WTC11 (cell line): ENCODE data around the gene KCNJ8. TPM values are rescaled to one million over a fixed set of nuclear protein-coding genes. Genes with fewer than 3 reads are reported as not detected.

Source experiments
- ATAC-seq: fragments of 200-7000 bp; cut with Tn5 transposase; 2 replicates; pipeline ENCODE4 v1.10.0; 2021; ENCODE audit warnings: mild to moderate bottlenecking, moderate library complexity
- CTCF ChIA-PET: fragments of 300-600 bp; sonication (Branson Sonifier 250); formaldehyde crosslinking; loops from one replicate; lab custom pipeline; 2021; ENCODE audit warnings: antibody characterized with exemption; lab: Charles Lee
- POLR2A ChIA-PET: fragments of 350-600 bp; sonication (Branson Sonifier 250); formaldehyde crosslinking; loops from one replicate; lab custom pipeline; 2021; ENCODE audit warnings: antibody characterized with exemption; lab: Charles Lee
- DNase-seq: peaks from one replicate; pipeline ENCODE4 v3.0.0; 2021; ENCODE audit warnings: low spot score
- H3K27ac Mint-ChIP-seq: 2 replicates; pipeline ENCODE4 v1.8.0; 2021; ENCODE audit warnings: mixed read lengths
- H3K27me3 Mint-ChIP-seq: 2 replicates; pipeline ENCODE4 v1.8.0; 2021; ENCODE audit warnings: low read depth, mild to moderate bottlenecking, moderate library complexity, mixed read lengths
- H3K36me3 Mint-ChIP-seq: 2 replicates; pipeline ENCODE4 v1.8.0; 2021; ENCODE audit warnings: mixed read lengths
- H3K4me1 Mint-ChIP-seq: 2 replicates; pipeline ENCODE4 v1.8.0; 2022; ENCODE audit warnings: mixed read lengths
- H3K4me3 Mint-ChIP-seq: 2 replicates; pipeline ENCODE4 v1.8.0; 2021; ENCODE audit warnings: mild to moderate bottlenecking, moderate library complexity, mixed read lengths
- H3K9me3 Mint-ChIP-seq: 2 replicates; pipeline ENCODE4 v1.8.0; 2021; ENCODE audit warnings: mixed read lengths
- CREB1 ChIP-seq: sonication (generic); formaldehyde crosslinking; IDR thresholded peaks from 2 replicates; pipeline ENCODE4 v1.8.0; 2023; ENCODE audit warnings: mild to moderate bottlenecking, missing genetic modification reagents
- EMX1 ChIP-seq: fragments of 250-450 bp; sonication (Bioruptor Pico); IDR thresholded peaks from 2 replicates; pipeline ENCODE4 v1.8.0; 2021; ENCODE audit warnings: mild to moderate bottlenecking
- FOXK1 ChIP-seq: sonication (generic); formaldehyde crosslinking; IDR thresholded peaks from 2 replicates; pipeline ENCODE4 v1.8.0; 2022; ENCODE audit warnings: mild to moderate bottlenecking, moderate library complexity, missing genetic modification reagents
- FOXP1 ChIP-seq: sonication (generic); formaldehyde crosslinking; IDR thresholded peaks from 2 replicates; pipeline ENCODE4 v1.8.0; 2022; ENCODE audit warnings: missing genetic modification reagents, mild to moderate bottlenecking, moderate library complexity, borderline replicate concordance
- GABPB1 ChIP-seq: sonication (generic); formaldehyde crosslinking; IDR thresholded peaks from 2 replicates; pipeline ENCODE4 v1.8.1; 2023; ENCODE audit warnings: mild to moderate bottlenecking, missing genetic modification reagents
- GRHL2 ChIP-seq: fragments of 250-450 bp; sonication (Bioruptor Pico); IDR thresholded peaks from 2 replicates; pipeline ENCODE4 v1.8.0; 2022; ENCODE audit warnings: mild to moderate bottlenecking, moderate library complexity; ENCODE audit not compliant: insufficient replicate concordance, severe bottlenecking
- HMGA2 ChIP-seq: fragments of 250-450 bp; sonication (Bioruptor Pico); IDR thresholded peaks from 2 replicates; pipeline ENCODE4 v1.4.0; 2021; ENCODE audit warnings: mild to moderate bottlenecking, moderate library complexity
- JUN ChIP-seq: sonication (generic); formaldehyde crosslinking; IDR thresholded peaks from 2 replicates; pipeline ENCODE4 v1.8.0; 2023; ENCODE audit warnings: mild to moderate bottlenecking, missing genetic modification reagents
- MXD4 ChIP-seq: fragments of 250-450 bp; sonication (Bioruptor Pico); IDR thresholded peaks from 2 replicates; pipeline ENCODE4 v1.8.0; 2021; ENCODE audit warnings: mild to moderate bottlenecking, moderate library complexity, borderline replicate concordance
- NR1H2 ChIP-seq: sonication (generic); formaldehyde crosslinking; IDR thresholded peaks from 2 replicates; pipeline ENCODE4 v1.9.0; 2021; ENCODE audit warnings: mild to moderate bottlenecking, moderate library complexity, missing genetic modification reagents
- NR2C2 ChIP-seq: sonication (generic); formaldehyde crosslinking; IDR thresholded peaks from 2 replicates; pipeline ENCODE4 v1.8.0; 2022; ENCODE audit warnings: mild to moderate bottlenecking, missing genetic modification reagents
- OVOL2 ChIP-seq: fragments of 250-450 bp; sonication (Bioruptor Pico); IDR thresholded peaks from 2 replicates; pipeline ENCODE4 v1.9.0; 2021; ENCODE audit warnings: mild to moderate bottlenecking, borderline replicate concordance
- RORB ChIP-seq: fragments of 250-450 bp; sonication (Bioruptor Pico); IDR thresholded peaks from 2 replicates; pipeline ENCODE4 v1.9.0; 2021; ENCODE audit warnings: mild to moderate bottlenecking
- TP53 ChIP-seq: sonication (generic); formaldehyde crosslinking; IDR thresholded peaks from 2 replicates; pipeline ENCODE4 v1.8.1; 2023; ENCODE audit warnings: mild to moderate bottlenecking, missing genetic modification reagents
- ZBTB21 ChIP-seq: sonication (generic); formaldehyde crosslinking; IDR thresholded peaks from 2 replicates; pipeline ENCODE4 v1.8.1; 2023; ENCODE audit warnings: mild to moderate bottlenecking, missing genetic modification reagents, borderline replicate concordance
- ZNF263 ChIP-seq: sonication (generic); formaldehyde crosslinking; IDR thresholded peaks from 2 replicates; pipeline ENCODE4 v1.8.1; 2022; ENCODE audit warnings: low read depth, mild to moderate bottlenecking, moderate library complexity, missing genetic modification reagents
- ZNF396 ChIP-seq: fragments of 250-450 bp; sonication (Bioruptor Pico); IDR thresholded peaks from 2 replicates; pipeline ENCODE4 v1.8.0; 2021; ENCODE audit warnings: mild to moderate bottlenecking, moderate library complexity, borderline replicate concordance
- ZNF423 ChIP-seq: fragments of 250-450 bp; sonication (Bioruptor Pico); IDR thresholded peaks from 2 replicates; pipeline ENCODE4 v2.1.2; 2022; ENCODE audit warnings: mild to moderate bottlenecking, moderate library complexity
- ZNF671 ChIP-seq: fragments of 250-450 bp; sonication (Bioruptor Pico); IDR thresholded peaks from 2 replicates; pipeline ENCODE4 v1.8.0; 2021; ENCODE audit warnings: mild to moderate bottlenecking
- total RNA-seq: library from RNA; stranded (reverse); gene quantifications from 3 replicates; pipeline ENCODE4 v1.2.3, GENCODE V29; 2021
- TF ChIP-seq, protein P1 (sequence below): fragments of 250-450 bp; sonication (Bioruptor Pico); conservative IDR thresholded peaks from 2 replicates; pipeline ENCODE4 v1.9.0; 2021; ENCODE audit warnings: mild to moderate bottlenecking
- TF ChIP-seq, protein P2 (sequence below): sonication (generic); formaldehyde crosslinking; conservative IDR thresholded peaks from 2 replicates; pipeline ENCODE4 v1.8.1; 2023; ENCODE audit warnings: mild to moderate bottlenecking, low read depth, missing genetic modification reagents, moderate library complexity
- TF ChIP-seq, protein P3 (sequence below): fragments of 250-450 bp; sonication (Bioruptor Pico); IDR thresholded peaks from 2 replicates; pipeline ENCODE4 v1.9.0; 2021; ENCODE audit warnings: mild to moderate bottlenecking
- TF ChIP-seq, protein P4 (sequence below): fragments of 250-450 bp; sonication (Bioruptor Pico); IDR thresholded peaks from 2 replicates; pipeline ENCODE4 v2.1.2; 2022; ENCODE audit warnings: mild to moderate bottlenecking, moderate library complexity
- TF ChIP-seq, protein P5 (sequence below): sonication (generic); formaldehyde crosslinking; IDR thresholded peaks from 2 replicates; pipeline ENCODE4 v1.8.1; 2022; ENCODE audit warnings: missing genetic modification reagents, borderline replicate concordance

Gene KCNJ8
- total RNA-seq, 1 experiment from 2014 or later, result 1.4 TPM

DNA sequence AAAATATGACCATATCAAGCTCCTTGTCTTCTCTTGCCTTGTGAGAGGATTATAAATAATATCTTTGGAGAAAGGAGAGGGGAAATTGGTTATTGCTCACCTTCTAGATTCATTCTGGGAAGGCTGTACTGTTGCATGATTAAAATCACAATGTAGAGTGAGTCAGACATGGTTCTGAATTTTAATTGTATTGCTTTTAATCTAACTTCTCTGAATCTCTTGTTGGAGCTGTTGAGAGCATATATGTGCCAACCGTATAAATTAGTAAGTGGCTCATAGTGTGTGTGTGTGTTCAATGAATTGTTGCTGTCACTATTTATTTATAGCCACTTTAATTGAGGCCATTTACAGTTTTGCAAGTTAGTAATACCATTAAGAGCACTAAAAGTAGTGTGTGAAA, 56.1 kb downstream of the KCNJ8 start:
- no peak overlapping the region for H3K4me3 Mint-ChIP-seq
- no peak for ATAC-seq
- TF ChIP-seq NR1H2, result no peak
- TF ChIP-seq, protein P1, sequence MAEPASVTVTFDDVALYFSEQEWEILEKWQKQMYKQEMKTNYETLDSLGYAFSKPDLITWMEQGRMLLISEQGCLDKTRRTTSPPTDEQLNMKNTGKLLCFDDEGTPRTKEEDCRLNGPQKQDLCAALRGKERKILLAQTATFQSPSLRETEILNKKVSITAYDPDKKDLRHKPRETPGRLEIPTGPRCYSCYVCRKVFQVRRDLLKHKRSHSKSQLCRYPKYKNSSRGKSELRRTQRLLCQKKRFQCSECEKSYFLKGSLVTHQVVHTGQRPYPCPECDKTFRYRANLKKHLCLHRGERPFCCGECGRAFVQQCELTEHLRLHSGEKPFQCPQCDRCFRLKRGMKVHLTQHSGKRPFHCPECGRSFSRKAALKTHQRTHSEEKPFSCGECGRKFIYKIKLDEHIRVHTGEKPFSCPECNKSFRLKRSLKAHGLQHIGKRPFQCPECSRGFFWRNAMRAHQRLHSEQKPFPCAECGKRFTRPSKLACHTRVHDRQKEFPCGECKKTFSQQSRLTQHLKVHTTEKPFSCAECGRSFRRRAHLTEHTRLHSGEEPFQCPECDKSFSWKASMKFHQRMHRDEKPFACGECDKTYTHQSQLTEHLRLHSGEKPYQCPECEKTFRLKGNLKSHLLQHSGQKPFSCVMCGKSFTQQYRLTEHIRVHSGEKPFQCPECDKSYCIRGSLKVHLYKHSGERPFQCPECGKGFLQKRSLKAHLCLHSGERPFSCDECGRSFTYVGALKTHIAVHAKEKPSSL (CRISPR knock-in tag), result no peak
- no peak for TF ChIP-seq CREB1 (CRISPR knock-in tag)
- no peak for TF ChIP-seq GRHL2 (CRISPR knock-in tag)
- no peak for TF ChIP-seq ZNF396
- no peak for TF ChIP-seq FOXP1 (CRISPR knock-in tag)
- TF ChIP-seq TP53, result no peak
- TF ChIP-seq GABPB1 (CRISPR knock-in tag), result no peak
- TF ChIP-seq, all 79 proteins: peak for 0
- H3K27ac Mint-ChIP-seq, result no peak overlapping the region
- CTCF ChIA-PET, result interaction anchor here (0.5 kb wide), 1 partner anchor 12 kb away, joined by 3 read pairs; no protein-coding TSS in a partner anchor
- no peaks in the 10 kb centered on the region for H3K9me3 Mint-ChIP-seq
- no peaks in the 10 kb centered on the region for H3K27me3 Mint-ChIP-seq
- POLR2A ChIA-PET, result no interaction called here
- DNase-seq, result no peak
- H3K4me1 Mint-ChIP-seq, result no peaks in the 10 kb centered on the region
- H3K36me3 Mint-ChIP-seq, result no peaks in the 10 kb centered on the region

DNA sequence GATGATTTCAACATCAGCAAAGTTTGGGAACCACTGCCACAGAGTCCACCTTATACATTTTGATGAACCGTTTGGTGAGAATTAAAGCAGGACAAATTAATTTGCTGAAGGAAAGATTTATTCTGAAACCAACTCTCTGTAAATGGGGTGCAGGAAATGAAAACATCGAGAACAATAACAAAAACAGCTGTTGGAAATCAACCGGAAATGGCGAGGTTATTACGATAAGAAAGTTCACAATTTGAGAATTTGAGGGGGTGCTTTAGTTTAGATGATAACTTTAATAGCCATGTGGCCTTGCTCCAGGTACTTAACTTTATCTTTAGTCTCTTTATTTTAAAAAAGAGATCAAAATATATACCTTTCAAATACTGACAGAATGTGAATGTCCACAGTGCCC, 56.7 kb downstream of the KCNJ8 start:
- DNase-seq (no peak), ATAC-seq (no peak)
- CTCF ChIA-PET, result interaction anchor here (0.5 to 1.6 kb wide), 2 partner anchors 13 to 20 kb away, joined by 3 to 7 read pairs; no protein-coding TSS in a partner anchor
- no peaks in the 10 kb centered on the region for H3K9me3 Mint-ChIP-seq
- no peaks in the 10 kb centered on the region for H3K27me3 Mint-ChIP-seq
- H3K4me1 Mint-ChIP-seq, result no peaks in the 10 kb centered on the region
- H3K27ac Mint-ChIP-seq, result no peak overlapping the region
- H3K4me3 Mint-ChIP-seq, result no peak overlapping the region
- no peak for TF ChIP-seq ZNF263 (CRISPR knock-in tag)
- TF ChIP-seq JUN (CRISPR knock-in tag), result no peak
- POLR2A ChIA-PET, result no interaction called here
- no peaks in the 10 kb centered on the region for H3K36me3 Mint-ChIP-seq

DNA sequence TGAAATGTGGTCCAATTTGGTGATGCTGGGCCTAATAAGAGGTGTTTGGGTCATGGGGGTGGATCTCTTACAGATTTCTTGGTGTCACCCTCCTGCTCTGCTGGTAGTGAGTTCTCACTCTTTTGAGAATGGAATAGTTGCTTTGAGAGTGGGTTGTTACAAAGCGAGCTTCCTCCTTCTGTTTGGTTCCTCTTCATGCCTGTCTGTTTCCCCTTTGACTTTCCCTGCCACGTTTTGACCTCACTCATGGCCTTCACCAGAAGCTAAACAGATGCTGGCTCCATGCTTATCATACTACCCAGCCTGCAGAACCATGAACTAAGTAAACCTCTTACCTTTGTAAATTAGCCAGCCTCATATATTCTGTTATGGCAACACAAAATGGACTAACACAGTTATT, 59.1 kb downstream of the KCNJ8 start:
- no peak for DNase-seq
- H3K9me3 Mint-ChIP-seq, result no peaks in the 10 kb centered on the region
- no peak overlapping the region for H3K27ac Mint-ChIP-seq
- ATAC-seq, result no peak
- ChIA-PET CTCF (interaction anchor here (0.8 kb wide), 1 partner anchor 18 kb away, joined by 4 read pairs; no protein-coding TSS in a partner anchor), POLR2A (no interaction called here)
- H3K27me3 Mint-ChIP-seq, result no peaks in the 10 kb centered on the region
- no peaks in the 10 kb centered on the region for H3K36me3 Mint-ChIP-seq
- H3K4me1 Mint-ChIP-seq, result no peaks in the 10 kb centered on the region
- no peak overlapping the region for H3K4me3 Mint-ChIP-seq
- TF ChIP-seq, protein P2, sequence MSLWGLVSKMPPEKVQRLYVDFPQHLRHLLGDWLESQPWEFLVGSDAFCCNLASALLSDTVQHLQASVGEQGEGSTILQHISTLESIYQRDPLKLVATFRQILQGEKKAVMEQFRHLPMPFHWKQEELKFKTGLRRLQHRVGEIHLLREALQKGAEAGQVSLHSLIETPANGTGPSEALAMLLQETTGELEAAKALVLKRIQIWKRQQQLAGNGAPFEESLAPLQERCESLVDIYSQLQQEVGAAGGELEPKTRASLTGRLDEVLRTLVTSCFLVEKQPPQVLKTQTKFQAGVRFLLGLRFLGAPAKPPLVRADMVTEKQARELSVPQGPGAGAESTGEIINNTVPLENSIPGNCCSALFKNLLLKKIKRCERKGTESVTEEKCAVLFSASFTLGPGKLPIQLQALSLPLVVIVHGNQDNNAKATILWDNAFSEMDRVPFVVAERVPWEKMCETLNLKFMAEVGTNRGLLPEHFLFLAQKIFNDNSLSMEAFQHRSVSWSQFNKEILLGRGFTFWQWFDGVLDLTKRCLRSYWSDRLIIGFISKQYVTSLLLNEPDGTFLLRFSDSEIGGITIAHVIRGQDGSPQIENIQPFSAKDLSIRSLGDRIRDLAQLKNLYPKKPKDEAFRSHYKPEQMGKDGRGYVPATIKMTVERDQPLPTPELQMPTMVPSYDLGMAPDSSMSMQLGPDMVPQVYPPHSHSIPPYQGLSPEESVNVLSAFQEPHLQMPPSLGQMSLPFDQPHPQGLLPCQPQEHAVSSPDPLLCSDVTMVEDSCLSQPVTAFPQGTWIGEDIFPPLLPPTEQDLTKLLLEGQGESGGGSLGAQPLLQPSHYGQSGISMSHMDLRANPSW (CRISPR knock-in tag), result no peak
- TF ChIP-seq MXD4, result no peak
- TF ChIP-seq ZNF671 (CRISPR knock-in tag), result no peak
- TF ChIP-seq ZNF423, result no peak
- TF ChIP-seq NR1H2, result no peak
- TF ChIP-seq OVOL2 (CRISPR knock-in tag), result no peak
- TF ChIP-seq, protein P3, sequence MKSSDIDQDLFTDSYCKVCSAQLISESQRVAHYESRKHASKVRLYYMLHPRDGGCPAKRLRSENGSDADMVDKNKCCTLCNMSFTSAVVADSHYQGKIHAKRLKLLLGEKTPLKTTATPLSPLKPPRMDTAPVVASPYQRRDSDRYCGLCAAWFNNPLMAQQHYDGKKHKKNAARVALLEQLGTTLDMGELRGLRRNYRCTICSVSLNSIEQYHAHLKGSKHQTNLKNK (CRISPR knock-in tag), result no peak
- TF ChIP-seq ZBTB21, result no peak
- TF ChIP-seq HMGA2 (CRISPR knock-in tag), result no peak
- no peak for TF ChIP-seq EMX1 (CRISPR knock-in tag)
- TF ChIP-seq, protein P4, sequence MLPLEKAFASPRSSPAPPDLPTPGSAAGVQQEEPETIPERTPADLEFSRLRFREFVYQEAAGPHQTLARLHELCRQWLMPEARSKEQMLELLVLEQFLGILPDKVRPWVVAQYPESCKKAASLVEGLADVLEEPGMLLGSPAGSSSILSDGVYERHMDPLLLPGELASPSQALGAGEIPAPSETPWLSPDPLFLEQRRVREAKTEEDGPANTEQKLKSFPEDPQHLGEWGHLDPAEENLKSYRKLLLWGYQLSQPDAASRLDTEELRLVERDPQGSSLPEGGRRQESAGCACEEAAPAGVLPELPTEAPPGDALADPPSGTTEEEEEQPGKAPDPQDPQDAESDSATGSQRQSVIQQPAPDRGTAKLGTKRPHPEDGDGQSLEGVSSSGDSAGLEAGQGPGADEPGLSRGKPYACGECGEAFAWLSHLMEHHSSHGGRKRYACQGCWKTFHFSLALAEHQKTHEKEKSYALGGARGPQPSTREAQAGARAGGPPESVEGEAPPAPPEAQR (CRISPR knock-in tag), result no peak
- no peak for TF ChIP-seq ZNF396
- no peak for TF ChIP-seq NR2C2 (CRISPR knock-in tag)
- no peak for TF ChIP-seq FOXK1
- no peak for TF ChIP-seq TP53
- TF ChIP-seq, protein P5, sequence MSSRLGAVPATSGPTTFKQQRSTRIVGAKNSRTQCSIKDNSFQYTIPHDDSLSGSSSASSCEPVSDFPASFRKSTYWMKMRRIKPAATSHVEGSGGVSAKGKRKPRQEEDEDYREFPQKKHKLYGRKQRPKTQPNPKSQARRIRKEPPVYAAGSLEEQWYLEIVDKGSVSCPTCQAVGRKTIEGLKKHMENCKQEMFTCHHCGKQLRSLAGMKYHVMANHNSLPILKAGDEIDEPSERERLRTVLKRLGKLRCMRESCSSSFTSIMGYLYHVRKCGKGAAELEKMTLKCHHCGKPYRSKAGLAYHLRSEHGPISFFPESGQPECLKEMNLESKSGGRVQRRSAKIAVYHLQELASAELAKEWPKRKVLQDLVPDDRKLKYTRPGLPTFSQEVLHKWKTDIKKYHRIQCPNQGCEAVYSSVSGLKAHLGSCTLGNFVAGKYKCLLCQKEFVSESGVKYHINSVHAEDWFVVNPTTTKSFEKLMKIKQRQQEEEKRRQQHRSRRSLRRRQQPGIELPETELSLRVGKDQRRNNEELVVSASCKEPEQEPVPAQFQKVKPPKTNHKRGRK (CRISPR knock-in tag), result no peak
- TF ChIP-seq RORB (CRISPR knock-in tag), result no peak
